AG04450 (cell line): ENCODE measurements around the gene RCOR2. TPM values are rescaled to one million over a fixed set of nuclear protein-coding genes. Genes with fewer than 3 reads are reported as not detected.

Experiments
- CTCF ChIA-PET: fragments of 300-600, 350-600 bp; formaldehyde crosslinking; extraction: SDS; loops from one replicate; lab custom pipeline; 2022; ENCODE audit warnings: antibody characterized with exemption, inconsistent platforms; lab: Charles Lee
- POLR2A ChIA-PET: fragments of 350-600 bp; formaldehyde crosslinking; extraction: SDS; loops from one replicate; lab custom pipeline; 2021; ENCODE audit warnings: antibody characterized with exemption, inconsistent platforms; lab: Yijun Ruan, JAX
- DNase-seq: peaks from one replicate; pipeline ENCODE4 v3.0.0-alpha.2; 2011; ENCODE audit warnings: low read depth, low spot score
- H3K27ac ChIP-seq: one replicate; pipeline ENCODE4 v1.5.1; 2012; ENCODE audit warnings: low read depth, low read length, control low read depth
- H3K27me3 ChIP-seq: one replicate; pipeline ENCODE4 v1.6.0; 2012; ENCODE audit warnings: low read length; ENCODE audit not compliant: control insufficient read depth, insufficient read depth
- H3K4me3 ChIP-seq: 2 replicates; pipeline ENCODE4 v1.5.1; 2011; ENCODE audit warnings: mild to moderate bottlenecking, low read depth, low read length, control low read depth
- H3K9me3 ChIP-seq: 2 replicates; pipeline ENCODE4 v1.5.1; 2012; ENCODE audit warnings: low read length; ENCODE audit not compliant: control insufficient read depth, insufficient read depth
- CTCF ChIP-seq: IDR thresholded peaks from 2 replicates; pipeline ENCODE4 v1.5.1; 2011; ENCODE audit warnings: low read depth, low read length, control low read depth, inconsistent platforms
- polyA plus RNA-seq: library from polyadenylated mRNA; depleted of rRNA; stranded (reverse); fragments of >200 nt; gene quantifications from 2 replicates; pipeline ENCODE4 v1.2.3, GENCODE V29; 2011

RCOR2 gene
- polyA plus RNA-seq, 1 experiment, result 4.4 TPM

- POLR2A ChIA-PET, result no interaction called here
- no peak for TF ChIP-seq CTCF
- Histone ChIP-seq H3K9me3 (no peaks in the 10 kb centered on the region), H3K4me3 (no peak overlapping the region), H3K27ac (no peak overlapping the region), H3K27me3 (no peaks in the 10 kb centered on the region)
- CTCF ChIA-PET, result interaction anchor here (0.9 kb wide), 1 partner anchor 48 kb away, joined by 3 read pairs; no protein-coding TSS in a partner anchor
- no peak for DNase-seq
Observed at GRCh38 chr11:63883791-63884190, 33.2 kb downstream of the RCOR2 start.

GRCh38 chr11:63882555-63883242 lies 34.3 kb downstream of the RCOR2 start:
- no peak for TF ChIP-seq CTCF
- ChIA-PET POLR2A (interaction anchor here (0.5 kb wide), 1 partner anchor 53 kb away, joined by 9 read pairs; no protein-coding TSS in a partner anchor), CTCF (interaction anchor here (1.0 kb wide), 1 partner anchor 63 kb away, joined by 3 read pairs; no protein-coding TSS in a partner anchor)
- H3K27ac ChIP-seq, result no peak overlapping the region
- H3K9me3 ChIP-seq, result no peaks in the 10 kb centered on the region
- no peaks in the 10 kb centered on the region for H3K27me3 ChIP-seq
- H3K4me3 ChIP-seq, result no peak overlapping the region
- no peak for DNase-seq

GRCh38 chr11:63880403-63880790 lies 36.6 kb downstream of the RCOR2 start:
- Histone ChIP-seq H3K9me3 (no peaks in the 10 kb centered on the region), H3K27ac (peak overlapping the region; percentile 48), H3K4me3 (no peak overlapping the region), H3K27me3 (no peaks in the 10 kb centered on the region)
- ChIA-PET POLR2A (interaction anchor here (0.7 kb wide), 2 partner anchors 39 to 66 kb away, joined by 4 read pairs; no protein-coding TSS in a partner anchor), CTCF (interaction anchor here (0.6 to 1.0 kb wide), 4 partner anchors 24 to 70 kb away, joined by 3 to 5 read pairs (median 3); no protein-coding TSS in a partner anchor)
- no peak for TF ChIP-seq CTCF
- DNase-seq, result no peak

DNA sequence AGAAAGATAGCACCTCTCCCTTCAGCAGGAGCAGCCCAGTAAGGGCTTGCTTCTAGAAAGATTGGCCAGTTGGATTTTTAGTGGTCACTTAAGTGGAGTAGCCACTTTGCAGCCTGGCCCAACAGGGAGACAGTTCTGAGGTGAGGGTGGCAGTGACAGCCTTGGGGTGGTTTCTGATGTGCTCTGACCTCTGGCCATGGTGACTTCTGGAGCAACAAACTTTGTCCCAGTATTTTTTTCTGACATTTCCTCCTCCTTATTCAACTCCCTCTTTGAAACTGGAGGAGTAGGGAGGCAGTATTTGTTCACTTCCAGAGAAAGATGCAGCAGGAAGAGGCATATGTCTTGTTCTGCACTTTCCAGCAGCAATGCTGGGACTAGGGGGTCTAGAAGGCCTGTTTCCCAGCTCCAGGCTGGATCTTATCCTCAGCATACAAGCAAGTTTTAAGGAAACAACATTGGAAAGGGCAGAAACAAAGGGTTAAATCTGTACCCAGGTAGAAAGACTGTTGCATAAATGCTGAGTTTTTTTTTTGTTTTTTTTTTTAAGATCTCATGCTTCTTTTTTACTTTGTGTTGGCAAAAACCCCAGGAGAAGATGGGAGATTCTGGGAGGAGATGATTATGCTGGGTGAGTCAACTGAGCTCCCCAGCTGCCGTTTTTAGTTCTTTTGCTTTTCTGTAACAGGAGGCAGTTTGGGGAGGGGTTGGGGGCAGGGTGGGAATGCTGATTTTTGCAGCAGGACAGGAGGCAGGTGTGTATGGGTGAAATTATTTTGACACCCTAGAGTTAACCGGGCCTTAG lies 37.2 kb downstream of the RCOR2 start:
- CTCF ChIA-PET, result interaction anchor here (0.6 to 1.0 kb wide), 5 partner anchors 23 to 71 kb away, joined by 3 to 5 read pairs (median 3); no protein-coding TSS in a partner anchor
- Histone ChIP-seq H3K27ac (peak overlapping the region; percentile 79), H3K27me3 (no peaks in the 10 kb centered on the region), H3K4me3 (no peak overlapping the region), H3K9me3 (no peaks in the 10 kb centered on the region)
- DNase-seq, result peak; percentile 27
- no peak for TF ChIP-seq CTCF
- POLR2A ChIA-PET, result interaction anchor here (0.6 to 0.7 kb wide), 3 partner anchors 38 to 226 kb away, joined by 4 to 9 read pairs (median 4); no protein-coding TSS in a partner anchor
